Panc1 (cell line): ENCODE results near the gene WDR27. TPM values are rescaled to one million over a fixed set of nuclear protein-coding genes. Genes with fewer than 3 reads are reported as not detected.

Experiments used
- ATAC-seq: fragments of 200-7000 bp; cut with Tn5 transposase; 2 replicates; pipeline ENCODE4 v1.9.1; 2020; ENCODE audit warnings: mild to moderate bottlenecking, moderate library complexity
- BruUV-seq: library from RNA; stranded (reverse); fragments of 400-500 nt; replicated peaks from 2 replicates; lab custom pipeline; 2021; lab: Mats Ljungman, UMichigan
- CTCF ChIA-PET: fragments of 300-600 bp; sonication (Branson Sonifier 250); formaldehyde crosslinking; loops from one replicate; lab custom pipeline; 2022; ENCODE audit warnings: antibody characterized with exemption; lab: Charles Lee
- POLR2A ChIA-PET: fragments of 300-600 bp; sonication (Branson Sonifier 250); formaldehyde crosslinking; loops from one replicate; lab custom pipeline; 2022; ENCODE audit warnings: antibody characterized with exemption; lab: Charles Lee
- DNase-seq: peaks from one replicate; pipeline ENCODE4 v3.0.0-alpha.2; 2010; ENCODE audit warnings: low read depth, low spot score
- H3K27ac ChIP-seq: 2 replicates; pipeline ENCODE4 v1.5.1; 2011; ENCODE audit warnings: mild to moderate bottlenecking, low read length, inconsistent platforms
- H3K27me3 ChIP-seq: fragments of 200-500 bp; sonication (Bioruptor generic); 2 replicates; pipeline ENCODE4 v1.6.0; 2014; ENCODE audit warnings: low read length, inconsistent platforms; ENCODE audit not compliant: control insufficient read depth, insufficient read depth
- H3K36me3 ChIP-seq: fragments of 200-500 bp; sonication (Bioruptor generic); 2 replicates; pipeline ENCODE4 v1.5.1; 2014; ENCODE audit warnings: inconsistent platforms, mild to moderate bottlenecking, low read length, moderate library complexity; ENCODE audit not compliant: control insufficient read depth, insufficient read depth
- H3K4me1 ChIP-seq: 2 replicates; pipeline ENCODE4 v1.5.1; 2011; ENCODE audit warnings: inconsistent platforms, mild to moderate bottlenecking, low read length, moderate library complexity; ENCODE audit not compliant: control insufficient read depth, insufficient read depth
- H3K4me3 ChIP-seq, 2 experiments: 2 replicates each; pipeline ENCODE4 v1.5.1; 2011 to 2012; ENCODE audit warnings: low read depth in 2 of 2, low read length in 2 of 2, mild to moderate bottlenecking in 2 of 2, inconsistent platforms in 1 of 2, moderate library complexity in 1 of 2
- H3K9me3 ChIP-seq: fragments of 200-500 bp; sonication (Bioruptor generic); 2 replicates; pipeline ENCODE4 v1.5.1; 2014; ENCODE audit warnings: low read depth, mild to moderate bottlenecking, inconsistent platforms, low read length, moderate library complexity; ENCODE audit not compliant: control insufficient read depth, insufficient read depth
- POLR2AphosphoS5 ChIP-seq: IDR thresholded peaks from 2 replicates; pipeline ENCODE4 v1.6.1; 2012; ENCODE audit warnings: mild to moderate bottlenecking, low read depth, low read length, moderate library complexity
- REST ChIP-seq, 2 experiments: IDR thresholded peaks; 2 replicates each; pipeline ENCODE4 v1.6.1; 2011 to 2012; ENCODE audit warnings: low read depth in 2 of 2, control low read depth in 1 of 2, low read length in 1 of 2, mild to moderate bottlenecking in 1 of 2, moderate library complexity in 1 of 2; ENCODE audit not compliant: insufficient read depth in 1 of 2
- SIN3A ChIP-seq: IDR thresholded peaks from 2 replicates; pipeline ENCODE4 v1.6.1; 2012; ENCODE audit warnings: low read depth, mild to moderate bottlenecking, low read length, moderate library complexity, borderline replicate concordance; ENCODE audit not compliant: insufficient read depth
- TCF7L2 ChIP-seq: IDR thresholded peaks from 2 replicates; pipeline ENCODE4 v1.6.1; 2011; ENCODE audit warnings: mild to moderate bottlenecking, low read depth, low read length, inconsistent platforms
- in situ Hi-C: cut with HindIII; loops from 2 replicates; pipeline ENCODE4 v1.10.0; 2016; ENCODE audit warnings: low sequenced_read_pairs, low pct_unique_long_range_greater_than_20kb
- intact Hi-C: fragments of 100-400 bp; cut with micrococcal nuclease; formaldehyde crosslinking; loops from one replicate; pipeline ENCODE4 v1.10.0; 2022; ENCODE audit not compliant: unreplicated experiment
- total RNA-seq: library from RNA; stranded (reverse); gene quantifications from one replicate; pipeline ENCODE4 v1.2.1, GENCODE V29; 2021; ENCODE audit not compliant: unreplicated experiment
- TF ChIP-seq, protein P1 (sequence below): fragments of 450-650 bp; IDR thresholded peaks from 2 replicates; pipeline ENCODE4 v1.5.1; 2017; ENCODE audit warnings: mild to moderate bottlenecking

Gene WDR27
- total RNA-seq, 1 experiment from 2014 or later = 56.3 TPM

DNA sequence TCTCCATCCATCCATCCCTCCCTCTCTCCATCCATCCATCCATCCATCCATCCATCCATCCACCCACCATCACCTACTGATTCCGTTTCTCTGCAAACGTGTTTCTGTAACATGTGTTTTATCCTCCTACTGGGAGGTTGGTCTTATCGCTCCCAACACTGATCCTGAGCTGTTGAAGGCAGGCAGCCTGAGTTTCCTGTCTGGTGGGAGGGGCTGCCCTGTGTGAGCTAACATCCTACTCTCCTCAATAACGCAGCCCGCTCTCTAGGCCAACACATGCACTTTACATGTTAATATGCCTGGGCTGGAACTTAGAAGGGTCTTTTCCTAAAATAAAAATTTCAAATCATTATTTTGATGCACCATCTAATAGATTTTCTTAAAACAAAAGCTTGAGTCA, 126.5 kb downstream of the WDR27 start:
- CTCF ChIA-PET = no interaction called here
- intact Hi-C loops = no loop called here
- H3K27me3 ChIP-seq = no peaks in the 10 kb centered on the region
- no peaks in the 10 kb centered on the region for H3K9me3 ChIP-seq
- H3K4me1 ChIP-seq = peaks cover 5% of the 10 kb centered on the region; the same call in 1 of the 2 replicates
- H3K4me3 ChIP-seq = no peak overlapping the region
- POLR2A ChIA-PET = no interaction called here
- no TSS peak for BruUV-seq
- TF ChIP-seq, protein P1, sequence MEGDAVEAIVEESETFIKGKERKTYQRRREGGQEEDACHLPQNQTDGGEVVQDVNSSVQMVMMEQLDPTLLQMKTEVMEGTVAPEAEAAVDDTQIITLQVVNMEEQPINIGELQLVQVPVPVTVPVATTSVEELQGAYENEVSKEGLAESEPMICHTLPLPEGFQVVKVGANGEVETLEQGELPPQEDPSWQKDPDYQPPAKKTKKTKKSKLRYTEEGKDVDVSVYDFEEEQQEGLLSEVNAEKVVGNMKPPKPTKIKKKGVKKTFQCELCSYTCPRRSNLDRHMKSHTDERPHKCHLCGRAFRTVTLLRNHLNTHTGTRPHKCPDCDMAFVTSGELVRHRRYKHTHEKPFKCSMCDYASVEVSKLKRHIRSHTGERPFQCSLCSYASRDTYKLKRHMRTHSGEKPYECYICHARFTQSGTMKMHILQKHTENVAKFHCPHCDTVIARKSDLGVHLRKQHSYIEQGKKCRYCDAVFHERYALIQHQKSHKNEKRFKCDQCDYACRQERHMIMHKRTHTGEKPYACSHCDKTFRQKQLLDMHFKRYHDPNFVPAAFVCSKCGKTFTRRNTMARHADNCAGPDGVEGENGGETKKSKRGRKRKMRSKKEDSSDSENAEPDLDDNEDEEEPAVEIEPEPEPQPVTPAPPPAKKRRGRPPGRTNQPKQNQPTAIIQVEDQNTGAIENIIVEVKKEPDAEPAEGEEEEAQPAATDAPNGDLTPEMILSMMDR = no peak
- TF ChIP-seq REST (IDR thresholded peaks at IDR 0.05; ENCODE audit: insufficient read depth in 1 of 2, low read depth in 2 of 2, low read length in 1 of 2) (no peak), SIN3A (no peak), POLR2AphosphoS5 (no peak), TCF7L2 (no peak)
- ATAC-seq (no peak), DNase-seq (no peak)
- in situ Hi-C loops = no loop called here
- no peak overlapping the region for H3K27ac ChIP-seq
- no peaks in the 10 kb centered on the region for H3K36me3 ChIP-seq

DNA sequence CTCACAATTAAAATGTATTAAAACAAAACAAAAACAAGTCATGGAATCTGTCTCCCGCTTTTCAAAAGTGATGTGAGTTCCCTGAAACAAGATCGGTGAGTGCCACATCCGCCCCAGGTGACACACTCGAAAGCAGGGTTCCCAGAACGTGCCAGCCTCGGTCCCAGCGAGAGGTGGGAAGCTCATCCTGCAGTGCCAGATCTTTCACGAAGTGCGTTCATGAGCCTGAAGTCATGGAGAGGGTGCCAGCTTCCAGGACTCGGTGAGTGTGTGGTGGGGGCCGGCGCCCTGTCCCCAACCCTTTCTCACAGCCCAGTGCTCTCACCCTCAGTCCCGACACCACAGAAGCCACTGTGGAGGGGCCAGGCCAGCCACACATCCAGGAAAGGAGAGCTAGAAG, 127.4 kb downstream of the WDR27 start:
- intact Hi-C loops (no loop called here), in situ Hi-C loops (no loop called here)
- no peaks in the 10 kb centered on the region for H3K27me3 ChIP-seq
- DNase-seq (no peak), ATAC-seq (no peak)
- no peak overlapping the region for H3K4me3 ChIP-seq
- ChIA-PET POLR2A (interaction anchor here (0.5 kb wide), 1 partner anchor 26 kb away, joined by 4 read pairs; no protein-coding TSS in a partner anchor), CTCF (no interaction called here)
- no peaks in the 10 kb centered on the region for H3K9me3 ChIP-seq
- H3K36me3 ChIP-seq = no peaks in the 10 kb centered on the region
- TF ChIP-seq POLR2AphosphoS5 (no peak), REST (IDR thresholded peaks at IDR 0.05; ENCODE audit: insufficient read depth in 1 of 2, low read depth in 2 of 2, low read length in 1 of 2) (no peak)
- TF ChIP-seq, protein P1 = no peak
- BruUV-seq = no TSS peak
- no peak overlapping the region for H3K27ac ChIP-seq
- H3K4me1 ChIP-seq = peaks cover 5% of the 10 kb centered on the region; the same call in 1 of the 2 replicates
